IPS-20b (cell line): ENCODE results near the gene ANKEF1.
"Not testable (repeated sequence)": the region's sequence is repeated elsewhere in the genome, so short reads cannot be mapped to it uniquely, and the experiment has no call there.

ENCODE experiments used
- H3K27ac ChIP-seq: one replicate; pipeline ENCODE4 v1.5.1; 2013; ENCODE audit warnings: low read length
- H3K27me3 ChIP-seq: 2 replicates; pipeline ENCODE4 v1.6.1; 2013; ENCODE audit warnings: mild to moderate bottlenecking, low read length, inconsistent platforms; ENCODE audit not compliant: insufficient read depth
- H3K36me3 ChIP-seq: 2 replicates; pipeline ENCODE4 v1.6.1; 2013; ENCODE audit warnings: low read depth, mild to moderate bottlenecking, inconsistent platforms, low read length, moderate library complexity; ENCODE audit not compliant: insufficient read depth
- H3K4me1 ChIP-seq: 2 replicates; pipeline ENCODE4 v1.6.1; 2013; ENCODE audit warnings: mild to moderate bottlenecking, control low read depth, inconsistent platforms, low read length, moderate library complexity; ENCODE audit not compliant: insufficient read depth
- H3K4me3 ChIP-seq: 2 replicates; pipeline ENCODE4 v1.5.1; 2013; ENCODE audit warnings: mild to moderate bottlenecking, low read length, inconsistent platforms
- H3K9ac ChIP-seq: 2 replicates; pipeline ENCODE4 v1.6.1; 2013; ENCODE audit warnings: low read depth, mild to moderate bottlenecking, inconsistent platforms, low read length, moderate library complexity
- H3K9me3 ChIP-seq: 2 replicates; pipeline ENCODE4 v1.6.1; 2013; ENCODE audit warnings: mild to moderate bottlenecking, low read depth, low read length, inconsistent platforms; ENCODE audit not compliant: insufficient read depth

The ANKEF1 gene

DNA sequence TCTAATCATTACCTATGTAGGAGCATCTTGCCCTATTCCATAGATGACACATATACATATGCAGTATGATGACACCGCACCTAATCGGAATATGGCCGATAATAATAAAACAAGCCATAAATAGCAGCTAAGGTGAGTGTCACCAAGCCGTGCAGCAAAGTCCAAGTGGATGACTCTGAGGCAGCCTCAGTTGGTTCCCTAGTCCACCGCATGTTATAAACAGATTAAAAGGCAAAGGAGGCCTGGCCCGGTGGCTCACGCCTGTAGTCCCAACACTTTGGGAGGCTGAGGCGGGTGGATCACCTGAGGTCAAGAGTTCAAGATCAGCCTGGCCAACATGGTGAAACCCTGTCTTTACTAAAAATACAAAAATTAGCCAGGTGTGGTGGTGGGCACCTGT lies 1.5 kb downstream of the ANKEF1 start:
- not testable (repeated sequence) for H3K27ac ChIP-seq, H3K27me3 ChIP-seq, H3K9me3 ChIP-seq, H3K36me3 ChIP-seq, H3K4me3 ChIP-seq, H3K4me1 ChIP-seq, H3K9ac ChIP-seq

DNA sequence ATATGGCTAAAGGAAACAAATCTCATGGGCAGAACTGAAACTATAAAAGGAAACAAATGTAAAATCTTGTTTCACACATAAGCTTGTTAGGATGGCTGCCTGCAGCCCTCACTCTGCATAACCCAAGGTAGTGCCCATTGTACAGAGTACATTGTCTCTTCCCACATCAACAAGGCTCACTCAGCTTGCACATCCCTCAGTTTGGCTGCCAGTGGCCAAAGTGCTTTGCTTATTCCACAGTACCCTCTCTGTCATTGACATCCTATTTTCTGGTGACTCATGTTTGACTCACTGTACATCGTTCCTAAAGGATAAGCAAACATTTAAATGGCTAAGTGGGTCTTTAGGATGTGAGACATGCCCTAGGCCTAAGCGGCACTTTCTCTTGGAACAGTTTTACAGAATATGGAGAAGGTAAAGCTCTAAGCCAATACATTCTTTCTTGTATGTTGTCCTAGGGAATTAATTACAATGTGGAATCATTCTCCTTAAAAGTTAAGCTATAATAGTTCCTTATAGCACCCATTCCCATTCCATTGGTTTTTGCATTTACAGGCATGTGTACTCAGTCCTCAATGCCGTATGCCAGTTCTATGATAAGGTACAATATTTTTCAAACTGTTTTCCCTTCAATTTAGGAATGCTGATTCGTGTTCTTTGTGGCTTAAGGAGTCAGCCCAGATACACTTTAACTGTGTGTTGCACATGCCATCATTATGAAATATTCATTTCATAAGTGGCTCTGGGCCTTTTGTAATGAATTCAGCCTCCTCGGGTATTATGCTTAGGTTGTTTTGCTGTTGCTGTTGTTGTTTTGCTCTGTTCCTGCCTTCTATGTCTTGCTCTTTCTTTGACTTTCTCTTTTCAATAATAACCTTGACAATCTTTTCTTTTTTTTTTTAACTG lies 5.5 kb downstream of the ANKEF1 start:
- Histone ChIP-seq H3K4me1 (no peaks in the 10 kb centered on the region), H3K27ac (no peak overlapping the region), H3K27me3 (no peaks in the 10 kb centered on the region), H3K9ac (no peak overlapping the region), H3K9me3 (no peaks in the 10 kb centered on the region), H3K36me3 (peaks cover 8% of the 10 kb centered on the region), H3K4me3 (no peak overlapping the region)

DNA sequence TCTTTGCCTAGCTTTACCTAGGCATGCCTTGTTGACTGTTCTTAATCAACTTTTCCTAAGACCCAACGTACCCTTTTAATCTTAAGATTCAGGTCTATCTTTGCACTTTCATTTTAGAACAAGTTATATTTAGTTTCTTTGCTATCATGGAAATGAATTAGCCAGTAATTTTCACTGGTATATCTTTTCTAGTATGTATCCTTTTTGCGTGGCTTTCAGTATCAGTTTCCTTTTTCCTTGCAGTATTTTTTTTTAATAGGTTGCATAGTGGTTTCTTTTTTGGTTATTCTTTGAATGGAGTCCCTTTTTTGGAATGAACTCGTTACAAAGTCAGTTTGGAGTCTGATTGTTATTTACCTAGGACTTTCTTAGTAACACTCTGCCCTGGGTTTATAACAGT lies 7.3 kb downstream of the ANKEF1 start:
- Histone ChIP-seq H3K9ac (no peak overlapping the region), H3K27me3 (no peaks in the 10 kb centered on the region), H3K9me3 (no peaks in the 10 kb centered on the region), H3K36me3 (peaks cover 10% of the 10 kb centered on the region), H3K27ac (no peak overlapping the region), H3K4me1 (no peaks in the 10 kb centered on the region), H3K4me3 (no peak overlapping the region)

- no peaks in the 10 kb centered on the region for H3K4me1 ChIP-seq
- no peak overlapping the region for H3K27ac ChIP-seq
- no peaks in the 10 kb centered on the region for H3K9me3 ChIP-seq
- H3K27me3 ChIP-seq, result no peaks in the 10 kb centered on the region
- H3K36me3 ChIP-seq, result peaks cover 3% of the 10 kb centered on the region; the same call in 1 of the 2 replicates
- H3K4me3 ChIP-seq, result no peak overlapping the region
- H3K9ac ChIP-seq, result no peak overlapping the region
Measured at GRCh38 chr20:10047427-10047826, 12.6 kb downstream of the ANKEF1 start.

DNA sequence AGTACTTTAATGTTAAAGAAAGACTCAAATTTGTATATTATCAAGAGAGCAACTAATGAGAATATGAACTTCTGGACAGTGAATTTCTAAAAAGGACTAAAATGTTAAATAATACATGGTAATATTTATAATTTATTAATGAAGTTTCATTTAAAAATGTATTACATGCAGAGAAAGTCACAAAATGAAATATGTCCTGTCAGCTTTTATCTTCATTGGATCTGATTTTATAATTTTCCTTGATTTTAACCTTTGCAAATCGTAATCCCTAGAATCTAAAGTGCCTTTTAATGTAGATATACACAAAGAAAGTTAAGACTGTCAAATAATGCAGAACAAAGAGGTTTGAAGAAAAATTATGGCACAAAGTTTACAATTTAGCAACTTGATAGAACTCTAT lies 16.4 kb downstream of the ANKEF1 start:
- Histone ChIP-seq H3K4me1 (no peaks in the 10 kb centered on the region), H3K36me3 (0 out of 2 replicates have a peak, but pooled peaks cover 5% of the 10 kb centered on the region), H3K9ac (no peak overlapping the region), H3K4me3 (no peak overlapping the region), H3K27ac (no peak overlapping the region), H3K27me3 (no peaks in the 10 kb centered on the region), H3K9me3 (no peaks in the 10 kb centered on the region)

DNA sequence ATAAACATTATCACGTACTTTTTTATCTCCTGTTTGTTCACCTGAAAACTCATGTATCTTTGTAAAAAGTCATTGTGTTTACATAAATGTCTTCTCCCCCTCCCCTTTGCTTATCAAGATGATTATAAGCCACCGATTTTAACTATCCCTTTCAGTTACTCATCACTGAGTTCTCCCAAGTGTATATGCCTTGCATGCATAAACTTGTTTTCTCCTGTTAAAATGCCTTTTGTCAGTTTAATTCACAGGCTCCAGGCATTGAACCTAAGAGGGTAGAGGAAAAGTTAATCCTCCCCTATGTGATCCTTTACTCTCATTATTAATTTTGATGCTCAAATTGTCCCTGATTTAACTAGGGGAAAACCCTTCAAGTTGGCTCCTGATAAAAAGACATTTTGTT lies 24.2 kb downstream of the ANKEF1 start:
- H3K36me3 ChIP-seq, result peaks cover 11% of the 10 kb centered on the region; the same call in 1 of the 2 replicates

GRCh38 chr20:10060226-10060625 lies 25.4 kb downstream of the ANKEF1 start:
- Histone ChIP-seq H3K9me3 (no peaks in the 10 kb centered on the region), H3K4me1 (0 out of 2 replicates have a peak, but pooled peaks cover 3% of the 10 kb centered on the region), H3K4me3 (no peak overlapping the region), H3K27ac (no peak overlapping the region), H3K27me3 (no peaks in the 10 kb centered on the region), H3K9ac (no peak overlapping the region), H3K36me3 (peaks cover 11% of the 10 kb centered on the region; the same call in 1 of the 2 replicates)

More for the DNA sequence above, 24.2 kb downstream of the ANKEF1 start:
- H3K4me3 ChIP-seq, result no peak overlapping the region
- no peak overlapping the region for H3K9ac ChIP-seq
- no peak overlapping the region for H3K27ac ChIP-seq
- no peaks in the 10 kb centered on the region for H3K27me3 ChIP-seq
- H3K4me1 ChIP-seq, result 0 out of 2 replicates have a peak, but pooled peaks cover 3% of the 10 kb centered on the region
- no peaks in the 10 kb centered on the region for H3K9me3 ChIP-seq

- no peaks in the 10 kb centered on the region for H3K9me3 ChIP-seq
- H3K4me3 ChIP-seq, result no peak overlapping the region
- H3K4me1 ChIP-seq, result 0 out of 2 replicates have a peak, but pooled peaks cover 3% of the 10 kb centered on the region
- no peak overlapping the region for H3K9ac ChIP-seq
- H3K36me3 ChIP-seq, result peaks cover 5% of the 10 kb centered on the region; the same call in 1 of the 2 replicates
- no peak overlapping the region for H3K27ac ChIP-seq
- no peaks in the 10 kb centered on the region for H3K27me3 ChIP-seq
Measured at GRCh38 chr20:10061641-10062040, 26.9 kb downstream of the ANKEF1 start.

- Histone ChIP-seq H3K9me3 (no peaks in the 10 kb centered on the region), H3K4me3 (no peak overlapping the region), H3K9ac (no peak overlapping the region), H3K36me3 (no peaks in the 10 kb centered on the region), H3K4me1 (0 out of 2 replicates have a peak, but pooled peaks cover 3% of the 10 kb centered on the region), H3K27me3 (no peaks in the 10 kb centered on the region), H3K27ac (no peak overlapping the region)
Measured at GRCh38 chr20:10063482-10063881, 28.7 kb downstream of the ANKEF1 start.

- H3K36me3 ChIP-seq, result no peaks in the 10 kb centered on the region
- no peak overlapping the region for H3K4me3 ChIP-seq
- no peaks in the 10 kb centered on the region for H3K9me3 ChIP-seq
- no peak overlapping the region for H3K27ac ChIP-seq
- no peaks in the 10 kb centered on the region for H3K27me3 ChIP-seq
- no peaks in the 10 kb centered on the region for H3K4me1 ChIP-seq
- H3K9ac ChIP-seq, result no peak overlapping the region
Measured at GRCh38 chr20:10064611-10065010, 29.8 kb downstream of the ANKEF1 start.

DNA sequence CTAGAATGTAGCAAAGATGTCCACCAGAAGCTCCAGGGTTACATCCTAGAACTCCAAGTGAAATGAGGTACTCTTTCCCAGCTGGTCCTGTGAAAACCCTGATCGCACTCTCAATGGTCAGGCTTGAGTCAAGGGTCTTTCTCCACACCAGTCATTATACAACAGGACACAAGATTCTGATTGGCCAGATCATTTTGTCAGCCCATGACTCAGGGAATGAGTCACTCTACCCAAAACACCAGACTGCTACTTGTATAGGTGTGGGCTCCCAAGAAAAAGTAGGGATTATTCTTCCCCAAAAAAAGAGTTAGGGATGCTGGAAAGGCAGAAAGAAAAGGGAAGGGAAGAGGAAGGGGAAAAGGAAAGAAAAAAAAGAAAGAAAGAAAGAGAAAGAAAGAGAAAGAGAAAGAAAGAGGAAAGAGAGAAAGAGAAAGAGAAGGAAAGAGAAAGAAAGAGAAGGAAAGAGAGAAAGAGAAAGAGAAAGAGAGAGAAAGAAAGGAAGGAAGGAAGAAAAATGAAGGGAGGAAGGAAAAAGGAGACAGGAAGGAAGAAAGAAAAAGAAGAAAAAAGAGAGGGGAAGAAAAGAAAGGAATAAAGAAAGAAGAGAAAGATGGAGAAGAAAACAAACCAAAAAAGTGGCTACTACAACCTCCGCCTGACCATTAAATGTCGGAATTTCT lies 30.5 kb downstream of the ANKEF1 start:
- H3K36me3 ChIP-seq, result no peaks in the 10 kb centered on the region
- no peaks in the 10 kb centered on the region for H3K27me3 ChIP-seq
- H3K4me3 ChIP-seq, result no peak overlapping the region
- no peaks in the 10 kb centered on the region for H3K9me3 ChIP-seq
- H3K4me1 ChIP-seq, result no peaks in the 10 kb centered on the region
- H3K27ac ChIP-seq, result no peak overlapping the region
- H3K9ac ChIP-seq, result no peak overlapping the region

DNA sequence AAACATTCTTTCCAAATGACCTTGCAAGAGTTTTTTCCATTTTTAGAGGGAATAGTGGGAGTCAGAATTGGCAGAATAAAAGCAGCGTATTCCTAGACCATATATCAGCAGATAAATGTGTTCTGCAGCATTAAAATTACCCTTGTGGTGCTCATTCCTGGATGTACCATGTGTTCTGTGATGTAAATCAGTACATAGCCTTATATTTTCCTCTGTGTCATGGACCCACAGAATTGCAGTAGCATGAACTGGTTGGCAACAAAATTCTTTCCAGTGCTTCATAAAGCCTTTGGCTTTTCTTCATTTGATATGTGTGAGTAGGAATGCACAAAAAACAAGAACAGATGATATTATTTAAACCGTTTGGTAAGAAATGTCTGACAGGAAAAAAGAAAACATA lies 32.5 kb downstream of the ANKEF1 start:
- H3K27ac ChIP-seq, result no peak overlapping the region
- H3K27me3 ChIP-seq, result no peaks in the 10 kb centered on the region
- H3K9ac ChIP-seq, result no peak overlapping the region
- no peaks in the 10 kb centered on the region for H3K9me3 ChIP-seq
- H3K4me1 ChIP-seq, result no peaks in the 10 kb centered on the region
- no peaks in the 10 kb centered on the region for H3K36me3 ChIP-seq
- no peak overlapping the region for H3K4me3 ChIP-seq
